ENCODE results near the gene RPLP1.

The RPLP1 gene

GRCh38 chr15:69412274-69412673 lies 40.3 kb upstream of the RPLP1 start:
- DNase-seq (ENCODE audit: low read depth) = no peak
- peak overlapping the region; percentile 90 for H3K4me3 ChIP-seq (ENCODE audit: low read length)
- TF ChIP-seq CTCF (conservative IDR thresholded peaks at IDR 0.05; ENCODE audit: low read length) = no peak

- peak overlapping the region; percentile 90 for H3K4me3 ChIP-seq (ENCODE audit: low read length)
- TF ChIP-seq CTCF (conservative IDR thresholded peaks at IDR 0.05; ENCODE audit: low read length) = no peak
- DNase-seq (ENCODE audit: low read depth) = no peak
These were observed 39.9 kb upstream of the RPLP1 start for GRCh38 chr15:69412701-69413100.

GRCh38 chr15:69413822-69414700 lies 38.6 kb upstream of the RPLP1 start, which contains the start of gene KIF23:
Gene KIF23, plus strand, starts transcription at chr15:69414349. Its CDS starts 117 bp downstream, at chr15:69414466.
- no peak for TF ChIP-seq CTCF (conservative IDR thresholded peaks at IDR 0.05; ENCODE audit: low read length)
- peak within 1 kb of the TSS; percentile 90 for H3K4me3 ChIP-seq (ENCODE audit: low read length)
- peak; percentile 95 for DNase-seq (ENCODE audit: low read depth)

- DNase-seq (ENCODE audit: low read depth) = peak; percentile 95
- peak overlapping the region; percentile 90 for H3K4me3 ChIP-seq (ENCODE audit: low read length)
- TF ChIP-seq CTCF (conservative IDR thresholded peaks at IDR 0.05; ENCODE audit: low read length) = no peak
These were observed 37.9 kb upstream of the RPLP1 start for GRCh38 chr15:69414701-69415167.

- H3K4me3 ChIP-seq (ENCODE audit: low read length) = peak overlapping the region; percentile 90
- TF ChIP-seq CTCF (conservative IDR thresholded peaks at IDR 0.05; ENCODE audit: low read length) = no peak
- peak; percentile 31 for DNase-seq (ENCODE audit: low read depth)
These were observed 37.2 kb upstream of the RPLP1 start for GRCh38 chr15:69415381-69415780.

- H3K4me3 ChIP-seq (ENCODE audit: low read length) = no peak overlapping the region
- DNase-seq (ENCODE audit: low read depth) = peak; percentile 71
- no peak for TF ChIP-seq CTCF (conservative IDR thresholded peaks at IDR 0.05; ENCODE audit: low read length)
These were observed 35.0 kb upstream of the RPLP1 start for GRCh38 chr15:69417581-69417980.

GRCh38 chr15:69421498-69421897 lies 31.1 kb upstream of the RPLP1 start:
- H3K4me3 ChIP-seq (ENCODE audit: low read length) = no peak overlapping the region
- peak; percentile 64 for DNase-seq (ENCODE audit: low read depth)
- TF ChIP-seq CTCF (conservative IDR thresholded peaks at IDR 0.05; ENCODE audit: low read length) = no peak
